Measurements from ENCODE around the gene CYTH1. TPM values are rescaled to one million over a fixed set of nuclear protein-coding genes. Genes with fewer than 3 reads are reported as not detected.

Gene CYTH1
- total RNA-seq, 2 donors from 2014 or later = 54.6 to 68.9 TPM

- Histone ChIP-seq H3K9me3 (no peaks in the 10 kb centered on the region), H3K36me3 (no peaks in the 10 kb centered on the region), H3K4me1 (no peaks in the 10 kb centered on the region), H3K9ac (ENCODE audit: low read depth in 2 of 2, low read length in 2 of 2) (no peak overlapping the region), H3K27ac (no peak overlapping the region), H3K4me3 (no peak overlapping the region), H3K27me3 (no peaks in the 10 kb centered on the region)
- TF ChIP-seq, protein P1, sequence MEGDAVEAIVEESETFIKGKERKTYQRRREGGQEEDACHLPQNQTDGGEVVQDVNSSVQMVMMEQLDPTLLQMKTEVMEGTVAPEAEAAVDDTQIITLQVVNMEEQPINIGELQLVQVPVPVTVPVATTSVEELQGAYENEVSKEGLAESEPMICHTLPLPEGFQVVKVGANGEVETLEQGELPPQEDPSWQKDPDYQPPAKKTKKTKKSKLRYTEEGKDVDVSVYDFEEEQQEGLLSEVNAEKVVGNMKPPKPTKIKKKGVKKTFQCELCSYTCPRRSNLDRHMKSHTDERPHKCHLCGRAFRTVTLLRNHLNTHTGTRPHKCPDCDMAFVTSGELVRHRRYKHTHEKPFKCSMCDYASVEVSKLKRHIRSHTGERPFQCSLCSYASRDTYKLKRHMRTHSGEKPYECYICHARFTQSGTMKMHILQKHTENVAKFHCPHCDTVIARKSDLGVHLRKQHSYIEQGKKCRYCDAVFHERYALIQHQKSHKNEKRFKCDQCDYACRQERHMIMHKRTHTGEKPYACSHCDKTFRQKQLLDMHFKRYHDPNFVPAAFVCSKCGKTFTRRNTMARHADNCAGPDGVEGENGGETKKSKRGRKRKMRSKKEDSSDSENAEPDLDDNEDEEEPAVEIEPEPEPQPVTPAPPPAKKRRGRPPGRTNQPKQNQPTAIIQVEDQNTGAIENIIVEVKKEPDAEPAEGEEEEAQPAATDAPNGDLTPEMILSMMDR (IDR thresholded peaks at IDR 0.05) = no peak
- intact Hi-C loops (cut with DNase I) = no loop called here
- no peak for DNase-seq
Observed at GRCh38 chr17:78765821-78766220, 16.3 kb downstream of the CYTH1 start.

GRCh38 chr17:78764871-78765270, 17.2 kb downstream of the CYTH1 start:
- H3K27me3 ChIP-seq = no peaks in the 10 kb centered on the region
- no peak overlapping the region for H3K9ac ChIP-seq (ENCODE audit: low read depth in 2 of 2, low read length in 2 of 2)
- intact Hi-C loops (cut with DNase I) = no loop called here
- H3K36me3 ChIP-seq = no peaks in the 10 kb centered on the region
- H3K4me1 ChIP-seq = no peaks in the 10 kb centered on the region
- H3K4me3 ChIP-seq = no peak overlapping the region
- TF ChIP-seq, protein P1 (IDR thresholded peaks at IDR 0.05) = no peak
- no peaks in the 10 kb centered on the region for H3K9me3 ChIP-seq
- DNase-seq = no peak
- no peak overlapping the region for H3K27ac ChIP-seq

DNA sequence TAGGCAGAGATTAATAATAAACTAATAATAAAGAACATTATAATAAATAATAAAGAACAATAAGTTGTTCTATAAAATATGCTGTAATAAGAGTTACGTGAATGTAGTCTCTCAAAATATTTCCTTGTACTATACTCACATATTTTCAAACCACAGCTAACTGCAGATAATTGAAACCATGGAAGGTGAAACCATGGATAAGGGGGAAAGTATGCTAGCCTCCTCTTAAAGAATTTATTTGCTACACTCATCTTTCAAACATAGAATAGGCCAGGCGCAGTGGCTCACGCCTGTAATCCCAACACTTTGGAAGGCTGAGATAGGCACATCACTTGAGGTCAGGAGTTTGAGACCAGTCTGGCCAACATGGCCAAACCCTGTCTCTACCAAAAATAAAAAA, 18.5 kb downstream of the CYTH1 start:
- intact Hi-C loops (cut with DNase I) = no loop called here
- no peak for DNase-seq
- H3K4me1 ChIP-seq = no peaks in the 10 kb centered on the region

DNA sequence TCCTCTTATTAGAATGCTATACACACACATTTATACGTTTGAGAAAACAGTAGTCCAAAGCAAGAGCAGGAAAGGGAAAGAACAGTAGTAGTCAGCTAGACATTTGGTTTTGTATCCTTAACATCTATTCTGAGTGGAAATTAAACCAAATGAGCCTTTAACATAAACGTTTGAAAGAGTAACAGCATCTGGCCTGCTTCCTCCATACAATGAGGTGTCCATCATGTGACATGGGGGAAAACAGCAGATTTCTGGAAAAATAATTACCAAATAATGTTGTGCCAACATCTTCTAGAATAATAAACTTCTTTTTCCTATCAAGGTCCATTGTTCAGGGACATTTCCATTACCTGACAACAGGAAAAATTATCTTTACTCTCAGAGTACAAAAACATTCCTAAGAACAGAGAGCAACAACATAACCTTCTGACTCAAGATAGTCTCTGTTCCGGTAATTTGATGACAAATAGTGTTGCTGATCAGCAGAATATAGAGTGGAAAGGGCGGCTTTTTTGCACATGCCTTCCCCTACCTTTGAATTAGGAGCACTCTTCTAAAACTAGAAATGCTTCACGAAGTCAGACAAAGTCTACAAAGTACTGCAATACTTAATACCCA, 20.2 kb downstream of the CYTH1 start:
- no peak overlapping the region for H3K27ac ChIP-seq
- no peaks in the 10 kb centered on the region for H3K36me3 ChIP-seq
- TF ChIP-seq, protein P1 (IDR thresholded peaks at IDR 0.05) = no peak
- DNase-seq = no peak
- H3K4me3 ChIP-seq = no peak overlapping the region
- intact Hi-C loops (cut with DNase I) = no loop called here
- no peaks in the 10 kb centered on the region for H3K9me3 ChIP-seq
- no peak overlapping the region for H3K9ac ChIP-seq (ENCODE audit: low read depth in 2 of 2, low read length in 2 of 2)
- H3K27me3 ChIP-seq = no peaks in the 10 kb centered on the region
- H3K4me1 ChIP-seq = no peaks in the 10 kb centered on the region

More for the DNA sequence above, 18.5 kb downstream of the CYTH1 start:
- TF ChIP-seq, protein P1 (IDR thresholded peaks at IDR 0.05) = no peak
- Histone ChIP-seq H3K4me3 (no peak overlapping the region), H3K27ac (no peak overlapping the region), H3K9ac (ENCODE audit: low read depth in 2 of 2, low read length in 2 of 2) (no peak overlapping the region), H3K27me3 (no peaks in the 10 kb centered on the region), H3K36me3 (no peaks in the 10 kb centered on the region), H3K9me3 (no peaks in the 10 kb centered on the region)

GRCh38 chr17:78759969-78760352, 22.1 kb downstream of the CYTH1 start:
- no peaks in the 10 kb centered on the region for H3K27me3 ChIP-seq
- intact Hi-C loops (cut with DNase I) = no loop called here
- no peak for DNase-seq
- H3K27ac ChIP-seq = peak overlapping the region; percentile 30
- TF ChIP-seq, protein P1 (IDR thresholded peaks at IDR 0.05) = no peak
- H3K36me3 ChIP-seq = no peaks in the 10 kb centered on the region
- no peaks in the 10 kb centered on the region for H3K9me3 ChIP-seq
- no peak overlapping the region for H3K4me3 ChIP-seq
- H3K9ac ChIP-seq (ENCODE audit: low read depth in 2 of 2, low read length in 2 of 2) = no peak overlapping the region
- no peaks in the 10 kb centered on the region for H3K4me1 ChIP-seq

All from colonic mucosa (tissue), 4 donors.